Measurements from ENCODE around the gene TMPRSS3.

Gene TMPRSS3

DNA sequence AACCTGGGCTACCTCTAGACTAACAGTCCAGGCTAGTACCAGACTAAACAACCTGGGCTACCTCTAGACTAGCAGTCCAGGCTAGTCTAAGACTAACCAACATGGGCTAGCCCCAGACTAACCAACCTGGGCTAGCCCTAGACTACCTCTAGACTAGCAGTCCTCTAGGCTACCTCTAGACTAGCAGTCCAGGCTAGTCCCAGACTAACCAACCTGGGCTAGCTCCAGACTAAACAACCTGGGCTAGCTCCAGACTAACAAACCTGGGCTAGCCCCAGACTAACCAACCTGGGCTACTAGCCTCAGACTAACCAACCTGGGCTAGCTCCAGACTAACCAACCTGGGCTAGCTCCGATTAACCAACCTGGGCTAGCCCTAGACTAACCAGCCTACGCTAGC, 47.1 kb downstream of the TMPRSS3 start:
- DNase-seq, result no peak

DNA sequence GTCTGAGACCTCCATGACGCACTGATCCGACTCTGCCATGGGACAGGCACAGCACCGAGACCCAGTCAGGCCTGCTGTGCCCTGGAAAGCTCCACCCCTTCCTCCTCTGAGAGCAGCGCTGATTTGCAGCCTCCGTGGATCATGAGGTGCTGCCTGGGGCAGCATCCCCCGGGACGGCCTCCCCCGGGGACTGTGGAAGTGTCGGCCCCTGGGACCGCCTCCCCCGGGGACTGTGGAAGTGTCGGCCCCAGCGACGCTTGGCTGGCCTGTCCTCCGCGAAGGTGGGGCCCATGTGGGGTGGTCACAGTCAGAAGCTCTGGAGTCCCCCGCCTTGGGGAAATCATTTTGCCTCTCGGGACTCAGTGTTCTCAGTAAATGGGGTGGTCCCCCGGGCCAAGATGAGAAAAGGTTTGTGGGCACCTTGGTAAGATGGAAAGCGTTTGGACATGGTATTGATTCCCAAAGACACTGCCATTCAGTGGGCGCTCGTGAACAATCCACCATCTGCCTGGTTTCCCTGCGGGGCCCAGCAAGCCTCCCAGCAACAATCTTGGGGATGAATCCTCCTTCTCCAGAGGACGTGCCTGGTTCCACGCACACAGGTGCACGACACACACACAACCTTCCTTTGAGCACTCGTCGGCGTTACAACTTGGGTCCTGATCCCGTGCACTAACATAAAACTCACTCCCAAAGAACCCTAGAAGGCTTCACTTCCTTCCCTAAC, 48.1 kb downstream of the TMPRSS3 start:
- no peak for DNase-seq

DNA sequence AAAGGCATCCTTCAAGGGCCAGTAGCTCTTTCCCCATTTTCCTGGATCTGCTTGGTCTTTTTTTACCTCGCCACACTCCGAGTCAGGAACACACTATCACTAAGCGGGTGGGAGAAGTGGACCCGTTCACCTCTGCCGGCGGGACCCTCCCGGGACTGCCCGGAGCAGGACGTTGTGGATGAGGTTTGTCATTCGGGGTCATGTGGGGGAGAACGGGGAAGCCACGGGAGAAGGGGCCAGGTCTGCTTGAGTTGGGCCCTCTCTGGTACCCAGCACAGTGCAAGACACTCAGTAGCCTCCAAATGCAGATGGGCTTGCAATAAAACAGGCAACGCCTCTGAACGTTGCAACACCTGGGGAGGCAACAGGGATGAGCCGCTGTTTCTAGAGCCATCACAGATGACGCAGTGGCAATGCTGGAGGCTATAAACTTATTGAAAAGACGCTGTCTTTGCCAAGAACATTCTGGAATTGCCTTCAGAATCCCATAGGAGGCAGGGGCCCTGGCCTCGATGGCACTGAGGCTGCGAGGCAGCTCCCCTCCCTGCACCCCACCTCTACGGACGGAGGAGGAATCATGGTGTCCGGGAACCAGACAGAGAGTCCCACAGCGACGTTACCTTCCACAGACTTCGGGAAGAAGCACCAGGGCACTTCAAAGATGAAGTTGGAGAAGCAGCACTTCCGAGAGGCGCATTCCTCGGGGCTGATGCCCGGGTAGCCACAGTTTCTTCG, 48.8 kb downstream of the TMPRSS3 start:
- no peak for DNase-seq

DNA sequence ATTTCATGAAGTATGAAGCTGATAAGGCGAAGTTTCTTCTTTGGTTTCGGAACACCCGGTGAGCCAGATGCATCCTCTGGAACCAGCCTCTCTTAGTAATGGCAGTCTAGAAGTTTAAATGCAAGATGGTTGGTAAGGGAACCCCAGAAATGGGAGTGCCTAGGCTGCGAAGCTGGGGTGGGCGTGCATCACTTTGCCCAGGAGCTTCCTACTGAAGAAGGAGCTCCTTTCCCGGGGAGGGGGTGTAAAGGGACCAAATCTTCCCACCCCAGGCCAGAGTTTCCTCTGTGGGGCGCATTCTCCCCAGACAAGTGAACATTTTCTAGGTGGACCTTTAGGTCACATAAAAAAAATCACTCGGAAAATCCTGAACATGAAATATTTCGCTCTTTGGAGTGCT, 49.4 kb downstream of the TMPRSS3 start:
- no peak for DNase-seq

DNA sequence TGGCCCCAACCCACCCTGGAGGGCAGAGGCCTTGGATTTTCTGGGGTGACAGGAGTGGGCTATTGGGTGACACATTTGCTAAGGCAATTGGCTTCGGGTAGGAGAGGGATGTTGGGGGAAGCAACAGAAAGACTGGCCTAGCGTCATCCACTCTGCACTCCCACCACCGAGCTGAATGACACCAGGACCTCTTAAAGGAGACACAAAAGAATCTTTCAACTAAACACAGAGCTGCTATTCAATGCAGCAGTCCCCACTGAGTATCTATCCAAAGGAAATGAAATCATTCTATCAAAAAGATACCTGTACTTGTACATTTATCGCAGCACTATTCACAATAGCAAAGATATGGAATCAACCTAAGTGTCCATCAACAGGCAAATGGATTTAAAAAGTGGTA, 51.2 kb downstream of the TMPRSS3 start:
- no peak for DNase-seq

DNA sequence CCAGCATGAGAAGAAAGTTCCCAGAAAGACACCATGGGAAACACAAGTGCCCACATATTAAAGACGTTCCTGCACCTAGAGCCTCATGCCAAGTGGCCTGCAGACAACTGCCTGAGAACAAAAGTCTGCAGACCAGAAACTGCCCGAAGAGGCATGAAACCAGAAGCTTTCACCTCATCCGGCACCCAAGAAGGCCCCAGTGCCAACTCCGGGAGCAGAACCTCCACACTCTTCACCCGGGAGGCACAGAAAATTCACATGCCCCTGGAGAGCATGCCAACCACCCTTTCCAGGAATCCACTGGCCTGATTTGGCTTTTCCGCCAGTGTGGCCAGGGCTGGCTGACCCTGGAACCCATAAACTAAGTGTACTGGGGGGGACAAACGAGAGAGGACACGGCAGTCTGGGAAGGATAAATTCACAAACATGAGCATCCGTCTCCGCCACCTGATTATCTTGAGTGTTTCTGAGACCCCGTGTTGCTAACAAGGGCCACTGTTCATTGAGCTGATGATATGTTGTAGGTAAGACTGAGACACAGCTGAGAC, 51.8 kb downstream of the TMPRSS3 start:
- DNase-seq, result no peak

DNA sequence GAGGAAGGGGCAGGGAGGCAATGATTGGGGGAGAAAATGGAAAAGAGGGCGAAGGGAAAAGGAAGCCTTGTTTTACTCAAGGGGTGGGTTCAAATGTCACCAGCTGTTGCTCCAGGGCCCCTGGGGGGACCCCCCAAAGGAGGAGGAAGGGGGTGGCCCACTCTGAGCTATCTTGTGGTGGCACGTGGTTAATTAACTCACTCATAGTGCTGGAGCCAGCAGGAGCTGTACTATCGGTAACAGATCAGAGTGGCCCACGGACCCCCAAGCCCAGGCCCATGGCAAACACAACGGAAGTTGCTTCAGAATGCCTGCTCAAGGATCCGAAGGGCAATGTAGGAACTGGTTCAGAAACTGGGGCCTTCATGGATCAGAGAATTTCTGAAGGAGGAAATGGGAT, 52.3 kb downstream of the TMPRSS3 start:
- DNase-seq, result no peak

DNA sequence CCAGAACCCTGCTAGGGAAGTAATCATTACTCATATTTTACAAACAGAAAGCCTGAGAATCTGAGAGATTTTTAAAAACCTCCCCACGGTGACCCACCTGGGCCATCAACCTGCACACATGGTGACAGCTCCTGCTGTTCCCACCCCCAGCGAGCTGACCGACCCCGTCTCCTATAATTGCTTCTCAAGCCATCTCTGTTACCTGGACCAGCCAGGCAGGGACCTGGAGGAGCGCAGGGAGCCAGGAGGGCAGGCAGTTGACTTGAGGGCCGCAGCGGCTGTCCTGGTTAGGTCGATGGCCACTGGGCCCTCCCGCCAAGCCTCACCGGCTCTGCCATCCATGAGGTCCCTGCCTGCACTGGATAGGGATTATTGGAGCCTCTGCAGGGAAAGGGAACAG, 52.8 kb downstream of the TMPRSS3 start:
- DNase-seq, result no peak

DNA sequence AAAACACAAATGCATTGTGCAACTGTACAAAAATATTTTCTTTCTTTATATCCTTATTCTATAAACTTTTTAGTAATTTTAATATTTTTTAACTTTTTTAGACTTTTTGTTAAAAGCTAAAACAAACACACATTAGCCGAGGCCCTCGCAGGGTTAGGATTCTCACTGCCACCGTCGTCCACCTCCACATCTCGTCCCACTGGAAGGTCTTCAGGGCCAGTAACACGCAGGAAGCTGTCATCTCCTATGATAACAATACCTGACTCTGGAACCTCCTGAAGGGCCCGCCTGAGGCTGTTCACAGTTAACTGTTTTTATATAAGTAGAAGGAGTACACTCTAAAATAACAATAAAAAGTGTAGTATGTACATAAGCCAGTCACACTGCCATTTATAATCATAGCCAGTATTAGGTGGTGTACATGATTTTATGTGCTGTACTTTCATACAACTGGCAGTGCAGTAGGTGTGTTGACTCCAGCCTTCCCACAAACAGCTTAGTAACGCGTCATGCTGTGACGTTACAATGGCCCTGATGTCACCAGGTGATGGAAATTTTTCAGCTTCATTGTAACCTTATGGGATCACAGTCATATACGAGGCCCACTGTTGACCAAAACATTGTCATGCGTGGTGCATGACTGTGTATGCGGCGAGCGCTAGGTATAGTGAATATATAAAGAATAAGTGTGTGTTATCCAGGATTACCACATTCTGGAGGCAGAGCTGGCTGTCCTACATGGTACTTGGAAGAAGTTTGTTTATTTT, 53.9 kb downstream of the TMPRSS3 start:
- DNase-seq, result no peak

DNA sequence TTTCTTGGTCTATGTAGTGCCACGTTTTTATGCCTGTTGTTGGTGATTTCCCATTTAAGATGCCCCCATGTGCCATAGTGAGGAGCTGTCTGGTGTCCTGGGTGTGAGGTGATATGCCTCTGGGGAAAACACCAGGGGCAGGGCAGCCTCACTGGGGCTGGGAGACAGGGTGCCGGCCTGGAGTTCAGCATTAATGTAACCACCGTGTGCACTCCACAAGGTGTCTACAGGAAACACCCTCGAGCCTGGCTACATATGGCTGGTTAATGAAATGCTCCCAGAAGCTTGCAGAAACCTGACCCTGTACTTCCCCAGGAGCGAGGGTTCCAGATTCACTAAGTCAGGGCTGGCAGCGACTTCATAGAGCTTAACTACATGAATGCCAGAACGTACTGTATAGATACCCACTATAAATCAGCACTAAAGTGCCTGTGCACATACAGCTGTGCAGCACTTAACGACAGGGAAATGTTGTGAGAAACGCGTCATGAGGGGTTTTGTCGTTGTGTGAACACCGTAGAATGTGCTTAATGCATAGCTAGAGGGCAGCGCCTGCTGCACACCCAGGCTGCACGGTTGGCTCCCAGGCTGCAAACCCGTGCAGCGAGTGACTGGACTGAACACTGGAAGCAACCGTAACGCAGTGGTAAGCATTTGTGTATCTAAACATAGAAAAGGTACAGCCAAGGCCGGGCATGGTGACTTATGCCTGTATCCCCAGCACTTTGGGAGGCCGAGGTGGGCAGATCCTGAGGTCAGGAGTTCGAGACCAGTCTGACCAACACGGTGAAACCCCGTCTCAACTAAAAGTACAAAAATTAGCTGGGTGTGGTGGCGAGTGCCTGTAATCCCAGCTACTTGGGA, 55.4 kb downstream of the TMPRSS3 start:
- no peak for DNase-seq

DNA sequence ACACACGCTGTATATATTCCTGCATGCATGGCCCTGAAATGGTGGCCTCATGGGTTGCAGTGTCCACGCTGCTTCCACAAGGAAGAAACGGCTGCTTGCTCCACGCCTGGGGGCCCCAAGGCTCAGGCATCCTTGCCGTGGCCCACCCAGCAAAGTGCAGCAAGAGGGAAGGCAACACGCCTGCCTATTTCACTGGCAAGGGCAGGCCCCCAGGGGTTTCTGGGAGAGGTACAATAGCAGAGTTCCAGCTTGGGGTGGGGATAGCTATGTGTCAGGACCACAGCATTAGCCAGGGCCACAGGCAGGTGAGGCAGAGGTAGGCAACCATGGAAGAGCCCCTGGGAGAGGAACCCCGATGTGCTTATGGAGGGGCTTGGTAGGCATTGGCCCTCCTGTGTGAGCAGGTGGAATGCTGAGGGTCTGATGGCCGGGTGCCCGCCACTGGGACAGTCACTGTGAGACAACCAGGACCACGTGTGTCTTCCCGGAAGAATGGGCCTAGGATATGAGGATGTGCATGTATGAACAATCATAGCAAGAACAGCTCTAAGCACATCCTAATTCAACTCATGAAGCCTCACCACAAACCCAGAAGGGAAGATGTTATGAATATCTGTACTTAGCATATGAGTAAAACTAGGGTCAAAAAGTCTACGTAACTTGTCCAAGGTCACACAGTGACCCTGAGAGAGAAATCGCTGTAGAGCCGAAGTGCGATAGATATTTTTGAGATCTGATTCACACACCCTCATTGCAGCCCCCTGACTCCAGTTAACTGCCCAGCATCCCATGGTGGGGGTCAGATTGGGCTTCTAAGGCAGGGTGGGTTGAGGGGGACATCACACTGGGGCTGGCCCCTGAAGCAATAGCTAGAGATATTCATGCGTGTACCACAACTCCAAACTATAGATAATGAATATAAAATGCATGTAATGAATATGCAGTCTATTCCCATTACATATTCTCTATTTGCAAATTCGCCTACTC, 56.8 kb downstream of the TMPRSS3 start:
- DNase-seq, result peak; percentile 79

DNA sequence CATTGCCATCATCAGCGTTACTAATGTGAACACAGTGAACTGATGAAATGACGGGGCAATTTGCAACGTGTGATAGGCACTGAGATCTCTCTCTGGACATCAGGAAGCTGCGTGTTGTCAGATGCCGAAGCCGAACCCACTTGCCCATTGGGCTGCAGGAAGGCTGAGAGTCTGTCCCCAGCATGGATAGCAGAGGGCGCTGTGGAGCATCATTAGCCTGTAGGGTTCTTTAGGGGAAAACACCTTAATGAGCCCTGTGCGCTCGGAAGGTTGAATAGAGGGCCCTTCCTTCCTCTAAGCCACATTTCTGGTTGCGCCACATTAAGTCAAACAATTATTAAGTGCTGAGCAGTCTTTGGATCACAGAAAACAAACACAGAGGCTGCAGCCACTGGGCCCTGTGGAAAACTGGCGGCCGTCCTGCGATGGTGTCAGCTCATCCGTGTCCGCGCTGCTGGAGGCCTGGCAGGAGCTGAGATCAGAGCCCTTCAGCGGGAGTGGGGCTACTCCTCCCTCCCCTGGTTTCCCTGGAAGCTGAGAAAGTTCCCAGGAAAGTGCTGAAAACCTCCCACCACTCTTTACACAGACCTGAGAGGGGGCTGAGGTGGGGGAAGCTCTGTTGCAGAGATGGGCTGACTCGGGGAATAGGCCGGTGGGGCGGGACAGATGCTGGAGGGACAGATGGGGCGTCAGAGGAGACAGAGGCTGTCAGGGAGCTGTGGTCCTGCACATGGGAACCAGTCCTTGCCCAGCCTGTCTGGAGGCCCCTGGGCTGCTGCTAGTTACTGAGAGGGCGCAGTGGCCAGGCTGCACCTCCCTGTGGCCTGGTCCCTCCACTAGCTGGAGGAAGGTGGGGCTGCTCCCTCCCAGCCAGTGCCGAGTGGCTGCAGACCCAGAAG, 57.8 kb downstream of the TMPRSS3 start:
- DNase-seq, result peak; percentile 71

DNA sequence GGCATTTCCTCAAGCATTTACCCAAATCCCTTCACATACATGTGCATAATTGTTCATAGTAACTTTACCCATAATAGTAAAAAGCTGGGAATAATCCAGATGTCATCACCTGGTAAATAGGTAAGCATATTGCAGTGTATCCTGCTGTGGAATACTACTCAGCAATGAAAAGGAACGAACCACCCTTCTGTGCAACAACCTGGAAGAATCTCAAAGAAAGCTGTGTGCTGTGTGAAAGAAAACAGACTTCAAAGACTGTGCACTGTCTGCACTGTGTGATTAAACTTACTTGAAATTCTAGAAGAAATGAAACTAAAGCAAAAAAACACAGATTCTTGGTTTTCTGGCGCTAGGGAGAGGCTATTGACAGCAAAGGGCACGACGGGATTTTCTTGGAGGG, 58.6 kb downstream of the TMPRSS3 start:
- no peak for DNase-seq

DNA sequence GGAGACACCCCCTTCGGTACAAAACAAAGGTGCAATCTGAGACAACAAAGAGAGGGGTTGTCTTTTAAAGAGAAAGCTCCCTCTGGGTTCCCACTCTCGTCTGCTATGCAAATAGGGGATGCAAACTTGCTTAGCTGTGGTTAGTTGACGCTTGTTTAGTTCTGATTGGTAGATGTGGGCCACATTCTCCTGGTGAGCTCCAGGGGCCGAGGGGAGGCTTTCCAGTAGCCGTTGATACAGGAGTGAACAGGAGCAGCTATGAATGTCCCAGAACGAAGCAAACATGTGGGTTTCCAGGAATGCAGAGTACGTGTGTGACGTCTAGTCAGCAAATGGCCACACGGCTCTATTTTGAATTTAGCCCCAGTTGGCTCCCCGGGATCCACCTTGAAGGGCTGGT, 59.8 kb downstream of the TMPRSS3 start:
- DNase-seq, result no peak

DNA sequence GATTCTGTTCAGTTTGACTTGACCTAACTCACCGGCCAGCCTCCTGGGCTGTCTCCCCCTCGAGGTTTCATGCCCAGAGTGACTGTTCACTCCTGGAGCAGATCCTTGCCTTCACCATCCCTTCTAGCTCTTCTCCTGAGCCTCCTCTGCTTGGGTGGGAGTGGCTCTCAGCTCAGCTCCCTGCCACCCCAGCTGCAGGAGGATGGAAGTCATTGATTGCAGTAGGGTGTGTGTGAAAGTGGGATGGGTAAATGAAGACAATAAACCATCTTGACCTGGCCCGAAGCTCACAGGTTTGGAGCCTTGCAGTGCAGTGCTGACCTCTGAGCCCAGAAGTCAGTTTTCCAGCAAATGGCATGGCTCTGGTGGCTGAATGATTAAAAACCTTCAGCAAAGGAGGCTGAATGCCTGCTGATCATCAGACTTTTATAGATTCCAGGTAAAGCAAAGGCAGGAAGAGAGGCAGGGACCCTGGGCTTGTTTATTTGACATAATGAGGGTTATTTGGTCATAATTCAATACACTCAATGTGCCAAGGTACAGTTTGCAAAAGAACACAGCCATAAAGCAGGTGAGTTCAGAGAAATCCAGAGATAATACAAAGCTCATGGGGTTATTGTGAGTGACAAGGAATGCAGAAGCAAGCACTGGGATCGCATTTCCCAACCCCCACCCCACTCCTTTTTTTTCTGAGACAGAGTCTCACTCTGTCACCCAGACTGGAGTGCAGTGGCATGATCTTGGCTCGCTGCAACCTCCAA, 63.1 kb downstream of the TMPRSS3 start:
- no peak for DNase-seq

DNA sequence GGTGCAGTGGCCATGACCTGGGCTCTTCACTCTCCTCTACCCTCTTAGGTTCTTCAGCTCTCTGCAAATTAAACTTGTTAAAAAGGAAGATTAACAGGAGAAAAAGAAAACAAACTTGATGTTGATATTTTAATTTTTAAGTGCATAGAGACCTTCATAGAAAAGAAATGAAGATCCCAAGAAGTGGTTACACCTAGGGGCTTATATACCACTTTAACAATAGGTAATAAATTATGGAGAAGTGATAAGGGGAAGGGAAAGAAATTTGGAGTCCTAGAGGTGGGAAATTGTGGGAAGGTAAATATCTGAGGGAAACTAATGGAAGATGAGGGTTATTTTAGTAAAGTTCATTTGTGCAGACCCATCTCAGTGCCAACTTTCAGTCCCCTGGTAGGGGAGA, 64.2 kb downstream of the TMPRSS3 start:
- no peak for DNase-seq

DNA sequence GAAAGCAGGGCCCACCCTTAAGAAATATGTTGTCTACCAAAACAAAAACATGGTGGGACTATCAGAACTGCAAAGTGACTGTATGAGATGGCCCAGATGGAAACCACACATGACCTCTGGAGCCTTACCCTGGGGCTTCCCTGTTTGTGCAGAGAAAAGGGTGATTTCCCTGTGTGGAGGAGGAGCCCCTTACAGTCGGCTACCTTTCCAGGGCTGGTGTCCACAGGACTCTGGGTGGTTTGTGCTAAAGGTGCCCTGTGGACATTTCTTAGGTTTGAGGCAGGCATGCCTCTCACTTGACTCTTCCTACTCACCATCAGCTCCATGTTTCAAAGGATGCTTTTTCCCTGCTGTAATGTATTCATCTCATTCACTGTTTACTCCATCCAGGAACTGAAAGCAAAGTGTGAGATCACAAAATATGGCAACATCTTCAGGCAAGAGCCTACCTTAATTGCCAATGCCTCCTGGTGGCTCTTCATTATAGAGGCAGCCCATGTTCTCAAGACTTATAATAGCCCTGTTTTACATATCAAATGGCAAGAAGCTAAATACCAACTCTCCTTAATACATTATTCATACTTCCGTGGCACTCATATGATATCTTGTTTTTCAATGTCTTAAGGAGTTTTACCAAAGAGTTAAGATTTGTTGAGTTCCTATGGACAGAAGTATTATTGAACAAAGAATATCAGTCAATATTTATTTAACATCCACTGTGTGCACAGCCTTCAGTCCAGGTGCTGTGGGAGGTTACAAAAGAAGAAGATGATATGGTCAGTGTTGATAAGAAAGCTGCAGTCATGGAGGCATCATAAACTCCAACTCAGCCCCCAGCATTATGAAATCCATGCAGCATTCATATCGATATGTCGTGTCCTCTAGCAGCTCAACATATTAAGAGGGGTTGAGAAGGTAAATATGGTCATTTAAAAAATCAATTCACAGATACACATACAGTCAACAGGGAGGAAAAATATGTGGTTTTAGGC, 65.2 kb downstream of the TMPRSS3 start:
- DNase-seq, result no peak

DNA sequence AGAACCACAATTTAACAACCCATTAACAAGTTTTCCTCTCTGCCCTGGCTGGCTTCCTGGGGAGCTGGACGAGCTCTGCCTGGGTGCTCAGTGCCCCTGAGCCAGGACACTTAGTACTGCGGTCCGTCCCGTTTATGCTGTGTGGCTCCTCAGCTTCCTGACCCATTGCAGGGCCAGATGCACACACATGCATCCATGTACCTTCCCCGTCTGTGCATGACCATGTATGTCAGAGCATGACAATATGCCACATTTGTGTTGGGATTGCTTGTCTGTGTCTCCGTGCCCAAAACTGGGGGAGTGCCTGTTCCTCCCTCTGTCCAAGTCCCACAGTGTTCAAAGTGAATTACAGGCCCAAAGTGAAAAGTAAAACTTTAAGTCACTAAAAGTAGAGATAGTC, 71.0 kb downstream of the TMPRSS3 start:
- no peak for DNase-seq
